Activated CD8-positive, alpha-beta memory T cell treated with anti-CD3 and anti-CD28 coated beads for 1 hour (primary cell): ENCODE data around the gene CFAP210.

Source experiments
- DNase-seq, 2 donors: peaks; one replicate each; pipeline ENCODE4 v3.0.0-alpha.2; 2020; ENCODE audit warnings: low read depth in 1 of 2; ENCODE audit errors: extremely low read depth in 1 of 2

CFAP210 gene

DNA sequence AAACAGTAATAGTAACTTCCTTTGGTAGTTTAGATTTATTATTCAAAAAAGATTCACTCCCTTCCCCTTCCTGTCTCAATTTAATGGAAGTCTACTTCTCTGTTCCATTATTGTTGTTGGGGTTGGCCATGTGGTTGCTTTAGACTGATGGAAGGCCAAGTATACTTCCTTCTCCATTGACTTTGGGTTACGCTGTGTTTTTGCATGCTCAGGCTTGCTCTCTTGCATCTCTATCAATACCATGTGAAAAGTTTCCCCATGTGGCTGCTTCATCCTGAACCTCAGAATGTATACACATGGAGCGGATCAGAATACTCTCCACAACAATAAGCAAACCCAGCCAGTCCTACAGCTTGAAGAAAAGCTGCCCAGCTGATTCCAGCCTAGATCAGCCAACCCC is 20.3 kb downstream of the CFAP210 start:
- DNase-seq = no peak

DNA sequence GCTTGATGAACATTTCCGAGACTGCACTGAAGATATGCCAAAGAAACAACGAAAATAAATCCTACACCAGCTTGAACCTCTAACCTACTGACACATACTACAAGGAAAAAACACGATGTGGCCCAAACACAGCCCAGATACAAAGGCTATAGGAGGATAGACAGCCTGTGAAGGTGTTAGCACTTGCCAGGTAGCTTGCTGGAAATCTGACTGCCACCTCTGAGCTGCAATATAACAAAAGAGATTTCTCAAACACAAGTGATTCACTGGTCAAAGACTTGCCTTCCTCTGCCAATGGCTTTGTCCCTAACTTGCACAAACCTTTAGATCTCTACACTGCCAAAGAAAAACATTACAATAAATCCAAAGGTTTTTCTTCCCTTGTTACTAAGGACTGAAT is 21.1 kb downstream of the CFAP210 start:
- DNase-seq = no peak

DNA sequence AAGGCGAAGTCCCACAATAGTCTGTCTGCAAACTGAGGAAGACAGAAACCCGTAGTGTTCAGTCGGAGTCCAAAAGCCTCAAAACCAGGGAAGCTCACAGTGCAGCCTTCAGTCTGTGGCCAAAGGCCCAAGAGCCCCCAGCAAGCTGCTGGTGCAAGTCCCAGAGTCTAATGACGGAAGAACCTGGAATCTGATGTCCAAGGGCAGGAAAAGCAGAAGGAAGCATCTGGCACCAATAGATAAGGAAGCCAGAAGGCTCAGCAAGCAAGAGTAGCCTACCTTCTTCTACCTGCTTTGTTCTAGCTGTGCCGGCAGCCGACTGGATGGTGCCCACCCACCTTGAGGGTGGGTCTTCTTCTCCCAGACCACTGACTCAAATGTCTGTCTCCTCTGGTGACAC is 21.8 kb downstream of the CFAP210 start:
- DNase-seq = no peak

DNA sequence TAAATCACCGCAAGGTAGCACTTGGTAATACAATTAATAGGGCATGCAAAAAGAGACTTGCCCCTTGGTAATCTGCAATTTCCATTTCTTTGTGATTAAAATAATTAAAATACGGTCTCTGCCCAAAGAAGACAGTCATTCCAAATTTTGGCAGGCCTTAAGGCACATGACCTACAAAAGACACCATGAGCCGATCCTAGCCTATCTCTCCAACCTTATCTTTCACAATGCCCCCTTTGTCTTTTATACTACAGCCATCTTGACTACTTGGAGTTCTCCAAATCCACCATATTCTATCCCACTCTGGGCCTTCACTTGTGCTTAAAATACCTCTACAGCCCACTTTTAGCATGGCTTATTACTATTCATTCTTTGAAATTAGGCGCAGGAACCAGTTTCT is 23.3 kb downstream of the CFAP210 start:
- DNase-seq = no peak

DNA sequence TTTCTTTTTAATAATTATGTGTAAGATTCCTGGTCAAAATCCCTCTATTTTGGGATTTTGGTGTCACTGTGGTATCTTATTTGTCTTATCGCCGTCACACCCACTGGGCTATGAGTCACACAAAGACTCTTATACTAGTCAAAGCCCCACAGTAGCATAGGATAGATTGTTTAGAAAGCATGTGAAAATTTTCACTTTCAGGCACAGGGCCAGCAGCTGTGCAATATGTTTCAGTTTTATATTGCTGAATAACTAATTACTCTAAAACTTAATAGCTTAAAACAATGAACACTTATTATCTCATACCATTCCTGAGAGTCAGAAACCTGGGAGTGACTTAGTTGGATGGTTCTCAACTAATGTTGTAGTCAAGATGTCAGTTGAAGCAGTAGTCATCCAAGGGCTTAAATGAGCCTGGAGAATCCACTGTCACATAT is 24.0 kb downstream of the CFAP210 start:
- no peak for DNase-seq

DNA sequence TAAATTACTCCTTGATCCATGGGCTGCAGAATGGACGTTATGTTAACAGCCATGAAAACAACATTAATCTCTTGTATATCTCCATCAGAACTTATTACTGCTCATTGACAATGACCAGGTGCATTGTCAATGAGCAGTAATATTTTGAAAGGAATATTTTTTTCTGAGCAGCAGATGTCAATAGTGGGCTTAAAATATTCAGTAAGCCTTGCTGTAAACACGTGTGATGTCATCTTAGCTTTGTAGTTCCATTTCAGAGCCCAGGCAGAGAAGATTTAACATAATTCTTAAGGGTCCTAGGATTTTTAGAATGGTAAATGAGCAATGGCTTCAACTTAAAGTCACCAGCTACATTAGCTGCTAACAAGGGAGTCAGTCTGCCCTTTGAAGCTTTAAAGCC is 26.6 kb downstream of the CFAP210 start:
- no peak for DNase-seq

DNA sequence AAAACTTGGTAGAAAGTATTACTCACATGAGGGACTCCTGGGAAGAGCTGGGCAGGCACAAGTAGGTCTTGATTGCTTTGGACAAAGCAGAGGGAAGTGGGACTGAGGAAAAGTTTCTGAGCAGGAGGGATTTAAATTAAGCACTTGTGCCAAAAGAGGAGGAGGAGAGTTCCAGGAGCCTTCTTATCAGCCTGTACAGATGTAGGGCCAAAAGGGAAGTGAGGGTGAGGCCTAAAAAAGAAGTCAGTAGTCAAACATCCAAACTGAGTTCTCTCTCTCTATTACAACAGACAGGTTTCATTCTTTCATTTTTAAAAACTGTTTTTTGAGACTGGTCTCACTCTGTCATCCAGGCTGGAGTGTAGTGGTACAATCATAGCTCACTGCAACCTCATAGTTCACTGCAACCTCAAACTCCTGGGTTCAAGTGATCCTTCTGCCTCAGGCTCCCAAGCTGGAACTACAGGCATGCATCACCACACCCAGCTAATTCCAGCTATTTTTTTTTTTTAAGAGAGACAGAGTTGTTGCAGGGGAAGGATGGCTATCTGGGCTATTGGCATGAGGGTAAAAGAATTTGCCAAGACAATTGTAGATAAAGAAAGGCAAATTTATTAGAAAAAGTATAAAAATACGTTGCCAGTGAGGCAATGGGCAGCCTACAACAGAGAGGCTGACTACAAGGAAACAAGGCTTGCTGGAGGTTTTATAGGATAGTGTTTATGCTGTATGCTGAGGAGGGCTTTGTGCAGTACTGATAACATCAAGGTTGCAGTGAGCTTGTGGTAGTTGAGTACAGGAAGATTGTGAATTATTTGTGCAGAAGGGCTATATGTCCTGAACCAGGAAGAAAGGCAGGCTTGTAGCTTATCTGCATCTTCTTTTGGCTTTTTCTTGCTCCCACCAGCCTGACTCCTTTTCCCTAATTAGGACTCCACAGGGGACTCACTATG is 29.0 kb downstream of the CFAP210 start:
- DNase-seq = no peak

DNA sequence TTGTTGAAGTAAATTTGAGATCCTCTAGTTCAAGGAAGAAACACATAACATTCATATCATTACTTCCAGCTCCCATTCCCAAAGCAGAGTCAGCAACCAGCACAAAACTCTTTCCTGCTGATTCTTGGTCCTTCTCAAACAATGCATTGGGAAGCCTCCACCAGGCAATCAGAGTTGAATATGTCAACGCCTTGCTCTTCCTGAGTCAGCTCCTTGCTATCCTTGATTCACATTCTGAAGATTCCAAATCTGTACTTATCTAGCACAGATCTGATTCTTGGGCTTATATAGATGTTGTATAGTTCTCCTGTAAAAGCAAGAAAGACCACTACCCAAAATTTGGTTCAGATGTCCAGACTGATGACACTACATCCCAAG is 29.6 kb downstream of the CFAP210 start:
- no peak for DNase-seq

DNA sequence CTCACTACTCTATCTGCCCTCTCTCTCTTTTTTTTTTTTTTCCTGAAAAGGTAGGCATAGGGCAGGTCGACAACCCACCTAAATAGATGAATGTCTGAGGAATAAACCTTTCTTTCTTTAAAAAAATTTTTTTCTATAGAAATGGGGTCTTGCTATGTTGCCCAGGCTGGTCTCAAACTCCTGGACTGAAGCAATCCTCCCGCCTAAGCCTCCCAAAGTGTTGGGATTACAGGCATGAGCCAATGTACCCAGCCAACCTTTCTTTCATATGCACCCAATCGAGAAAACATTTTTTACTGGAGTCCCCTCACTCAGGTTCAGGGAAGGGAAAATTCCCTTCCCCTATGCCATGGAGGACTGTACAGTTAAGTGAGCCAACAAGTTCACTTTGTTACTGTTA is 31.0 kb downstream of the CFAP210 start:
- DNase-seq = no peak

DNA sequence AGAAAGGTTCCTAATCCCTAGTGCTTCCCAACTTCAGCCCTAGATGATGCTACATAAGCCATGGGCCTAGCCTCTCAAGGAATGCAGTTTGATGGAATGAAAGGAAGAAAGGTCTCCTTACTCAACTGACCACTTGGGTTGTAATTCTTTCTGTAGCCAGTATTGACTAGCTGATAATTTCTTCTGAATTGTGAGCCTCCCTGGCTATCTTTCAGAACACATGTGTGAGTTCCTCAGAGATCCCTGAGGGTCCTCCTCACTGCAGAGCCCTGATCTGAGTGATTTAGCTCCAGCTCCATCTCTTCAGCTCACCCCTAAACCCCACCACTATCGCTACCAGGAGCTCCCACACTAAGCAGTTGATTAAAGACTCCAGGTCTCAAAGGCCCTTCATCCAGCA is 31.5 kb downstream of the CFAP210 start:
- no peak for DNase-seq

DNA sequence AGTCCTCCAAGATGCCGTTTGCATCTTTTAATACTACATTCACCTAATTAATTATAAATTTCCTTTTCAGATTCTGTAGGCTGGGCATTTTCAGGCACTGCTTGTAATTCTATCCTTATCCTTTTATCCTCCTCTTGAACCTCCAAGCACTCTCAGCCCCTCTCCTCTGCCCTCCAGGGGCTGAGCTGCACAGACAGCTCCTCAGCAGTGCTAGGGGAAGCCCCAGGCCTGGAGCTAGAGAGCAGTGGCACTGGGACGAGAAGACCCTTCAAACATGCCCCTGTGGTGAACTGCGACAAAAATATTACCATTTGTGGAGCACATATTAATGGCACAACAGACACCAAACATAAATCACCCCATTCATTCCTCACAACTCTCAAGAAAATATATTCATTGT is 32.9 kb downstream of the CFAP210 start:
- no peak for DNase-seq

DNA sequence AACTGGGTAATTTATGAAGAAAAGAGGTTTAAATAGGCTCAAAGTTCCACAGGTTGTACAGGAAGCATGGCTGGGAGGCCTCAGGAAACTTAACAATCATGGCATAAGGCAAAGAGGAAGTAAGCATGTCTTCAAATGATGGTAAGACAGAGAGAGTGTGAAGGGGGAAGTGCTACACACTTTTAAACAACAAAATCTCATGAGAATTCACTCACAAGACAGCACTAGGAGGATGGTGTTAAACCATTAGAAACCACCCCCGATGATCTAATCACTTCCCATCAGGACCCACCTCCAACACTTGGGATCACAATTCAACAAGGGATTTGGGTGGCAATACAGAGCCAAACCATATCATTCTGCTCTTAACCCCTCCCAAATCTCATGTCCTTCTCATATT is 34.9 kb downstream of the CFAP210 start:
- no peak for DNase-seq

DNA sequence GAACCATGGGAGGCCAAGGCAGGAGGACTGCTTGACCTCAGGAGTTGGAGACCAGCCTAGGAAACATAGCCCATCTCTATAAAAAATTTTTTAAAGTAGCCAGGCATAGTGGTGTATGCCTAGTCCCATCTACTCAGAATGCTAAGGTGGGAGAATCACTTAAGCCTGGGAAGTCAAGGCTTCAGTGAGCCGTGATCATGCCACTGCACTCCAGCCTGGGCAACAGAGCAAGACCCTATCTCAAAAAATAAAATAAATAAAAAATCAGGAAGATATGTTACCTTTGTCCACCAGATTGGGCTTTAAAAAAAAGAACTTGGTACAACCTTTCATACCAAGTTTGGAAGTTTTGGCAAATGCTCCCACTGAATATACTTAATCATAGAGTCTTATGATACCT is 35.3 kb downstream of the CFAP210 start:
- DNase-seq = no peak

DNA sequence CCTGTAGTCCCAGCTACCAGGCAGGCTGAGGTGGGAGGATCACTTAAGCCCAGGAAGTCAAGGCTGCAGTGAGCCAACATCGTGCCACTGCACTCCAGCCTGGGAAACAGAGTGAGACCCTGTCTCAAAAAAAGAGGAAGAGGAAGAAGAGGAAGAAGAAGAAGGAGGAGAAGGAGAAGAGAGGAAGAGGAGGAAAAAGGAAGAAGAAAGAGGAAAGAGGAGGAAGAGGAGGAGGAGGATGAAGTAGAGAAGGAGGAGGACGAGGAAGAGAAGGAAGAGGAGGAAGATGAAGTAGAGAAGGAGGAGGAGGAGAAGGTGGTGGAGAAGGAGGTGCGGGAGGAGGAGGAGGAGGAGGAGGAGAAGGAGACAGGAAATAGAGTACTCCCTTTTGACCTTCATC is 38.0 kb downstream of the CFAP210 start:
- no peak for DNase-seq

DNA sequence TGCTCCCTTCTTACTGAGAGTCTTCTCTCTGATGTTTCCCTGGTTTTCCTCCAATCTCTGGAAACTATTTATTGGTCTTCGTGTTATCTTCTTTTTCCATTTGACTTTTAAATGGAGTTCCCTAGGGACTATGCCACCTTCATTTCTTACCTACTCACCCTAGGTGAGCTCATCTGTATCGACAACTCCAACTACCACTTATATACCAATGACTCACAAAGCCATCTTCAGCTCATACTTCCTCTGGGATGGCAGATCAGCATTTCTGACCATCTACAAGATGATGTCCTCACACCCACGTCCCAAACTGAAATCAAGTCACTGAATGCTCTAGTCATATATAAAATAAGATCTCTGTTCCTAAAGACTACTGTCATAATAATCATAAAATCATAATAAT is 40.6 kb downstream of the CFAP210 start:
- DNase-seq = no peak

DNA sequence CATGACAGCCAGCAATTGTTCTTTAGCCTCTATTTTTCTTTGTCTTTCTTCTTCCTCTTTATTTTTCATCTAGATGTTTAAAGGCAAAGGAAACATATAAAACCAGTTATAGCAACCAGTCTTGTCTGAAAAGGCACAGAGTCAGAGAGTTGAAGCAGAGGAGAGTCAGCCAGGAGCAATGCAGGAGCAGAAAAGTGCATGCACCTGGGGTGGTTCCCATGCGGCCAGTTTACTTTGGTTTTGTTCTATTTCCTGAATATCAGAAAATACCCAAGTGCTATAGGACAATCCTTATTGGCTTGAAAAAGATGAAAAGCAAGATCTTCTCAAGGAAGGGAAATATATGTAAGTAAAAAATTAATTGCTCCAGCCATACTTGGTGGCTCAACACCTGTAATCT is 44.9 kb downstream of the CFAP210 start:
- no peak for DNase-seq

DNA sequence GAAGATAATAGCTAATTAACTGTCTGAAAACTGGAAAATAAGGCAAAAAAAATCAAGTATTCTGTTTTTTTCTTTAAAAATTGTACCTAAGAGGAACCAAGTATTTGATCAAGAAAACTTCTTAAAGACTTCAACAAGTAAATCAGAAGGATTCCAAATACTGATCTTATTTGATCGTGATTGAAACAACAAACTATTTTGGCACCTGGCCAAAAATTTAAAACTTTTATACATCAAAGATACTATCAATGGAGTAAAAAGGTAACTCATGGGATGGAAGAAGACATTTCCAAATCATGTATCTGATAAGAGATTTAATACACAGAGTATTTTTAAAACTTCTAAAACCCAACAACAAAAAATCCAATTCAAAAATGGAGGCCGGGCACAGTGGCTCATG is 46.7 kb downstream of the CFAP210 start:
- no peak for DNase-seq

DNA sequence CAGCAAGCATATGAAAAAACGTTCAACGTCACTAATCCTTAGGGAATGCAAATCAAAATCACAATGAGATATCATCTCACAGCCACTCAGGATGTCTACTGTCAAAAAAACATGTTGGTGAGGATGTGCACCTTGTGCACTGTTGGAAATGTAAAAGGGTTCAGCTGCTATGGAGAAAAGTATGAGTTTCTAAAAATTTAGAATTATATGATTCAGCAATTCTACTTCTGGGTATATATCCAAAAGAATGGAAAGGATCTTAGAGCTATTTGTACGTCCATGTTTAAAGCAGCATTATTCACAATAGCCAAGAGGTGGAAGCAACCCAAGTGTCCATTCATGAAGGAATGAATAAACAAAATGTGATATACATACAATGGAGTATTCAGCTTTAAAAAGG is 50.0 kb downstream of the CFAP210 start:
- DNase-seq = no peak

DNA sequence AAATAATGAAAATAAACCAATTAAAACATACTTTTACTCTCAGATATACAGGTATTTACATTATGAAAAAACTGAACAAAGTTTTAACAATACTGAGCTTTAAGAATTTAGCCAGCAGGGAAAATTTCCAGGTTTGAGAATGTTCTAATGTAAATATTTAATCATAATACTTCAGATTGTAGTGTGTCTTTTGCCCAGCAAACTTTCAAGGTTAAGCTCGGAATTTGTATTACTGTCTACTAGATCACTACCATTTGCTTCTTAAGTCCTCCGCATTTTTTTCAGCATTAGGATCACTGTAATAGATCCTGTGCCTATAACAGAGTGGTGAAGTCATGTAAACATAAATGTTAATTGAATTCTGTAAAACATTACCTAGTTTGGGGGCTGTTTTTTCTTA is 52.7 kb downstream of the CFAP210 start:
- no peak for DNase-seq

DNA sequence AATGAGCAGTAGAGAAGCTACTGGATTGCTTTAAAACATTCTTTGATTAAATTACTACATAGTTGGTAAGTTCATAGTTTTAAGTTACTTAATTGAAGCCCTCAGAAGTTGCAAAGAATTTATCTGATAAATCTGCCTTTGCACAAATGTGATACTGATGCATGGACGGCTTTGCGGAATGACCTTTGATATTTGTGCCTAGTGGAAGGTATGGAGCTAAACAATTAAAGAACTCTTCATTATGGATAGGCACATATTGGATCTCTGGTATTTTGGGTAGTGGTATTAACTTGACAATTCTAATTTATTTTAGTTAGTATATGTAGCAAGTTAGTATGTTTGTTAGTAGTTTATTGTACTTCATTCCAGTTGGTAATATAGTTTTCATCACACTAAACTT is 54.1 kb downstream of the CFAP210 start:
- no peak for DNase-seq

DNA sequence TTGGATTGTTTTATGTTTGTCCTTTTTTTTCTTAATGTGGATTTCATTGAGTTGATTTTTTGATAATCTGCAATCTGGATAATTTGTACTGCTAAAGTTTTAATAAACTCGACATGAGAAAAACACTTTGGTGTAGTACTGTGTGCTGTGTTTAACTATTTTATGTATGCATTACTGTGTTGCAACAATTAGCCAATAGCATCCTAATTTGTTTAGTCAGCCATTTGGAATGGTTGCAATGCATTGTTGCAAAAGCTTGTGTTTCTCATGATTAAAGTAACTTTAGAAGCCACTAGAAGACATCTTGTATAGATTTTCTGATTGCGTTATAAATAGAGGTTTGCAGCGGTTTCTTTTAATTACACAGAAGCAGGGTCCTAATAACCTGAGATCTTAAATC is 56.6 kb downstream of the CFAP210 start:
- no peak for DNase-seq

DNA sequence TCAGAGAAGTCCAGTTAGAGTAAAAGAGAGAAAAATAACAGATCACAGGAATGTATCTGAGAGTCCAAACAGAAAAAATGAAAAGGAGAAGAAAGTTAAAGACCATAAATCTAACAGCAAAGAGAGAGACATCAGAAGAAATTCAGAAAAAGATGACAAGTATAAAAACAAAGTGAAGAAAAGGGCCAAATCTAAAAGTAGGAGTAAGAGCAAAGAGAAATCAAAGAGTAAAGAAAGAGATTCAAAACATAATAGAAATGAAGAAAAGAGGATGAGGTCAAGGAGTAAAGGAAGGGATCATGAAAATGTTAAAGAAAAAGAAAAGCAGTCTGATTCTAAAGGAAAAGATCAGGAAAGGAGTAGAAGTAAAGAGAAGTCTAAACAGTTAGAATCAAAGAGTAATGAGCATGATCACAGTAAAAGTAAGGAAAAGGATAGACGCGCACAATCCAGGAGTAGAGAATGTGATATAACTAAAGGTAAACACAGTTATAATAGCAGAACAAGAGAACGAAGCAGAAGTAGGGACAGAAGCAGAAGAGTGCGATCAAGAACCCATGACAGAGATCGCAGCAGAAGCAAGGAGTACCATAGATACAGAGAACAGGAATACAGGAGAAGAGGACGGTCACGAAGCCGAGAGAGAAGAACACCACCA is 57.6 kb downstream of the CFAP210 start:
- DNase-seq = no peak
